Progenitor cell of endocrine pancreas (in vitro differentiated cells): ENCODE measurements around the gene TCF7. TPM values are rescaled to one million over a fixed set of nuclear protein-coding genes. Genes with fewer than 3 reads are reported as not detected.

Experiments used
- DNase-seq: peaks from one replicate; pipeline ENCODE4 v3.0.0; 2021; ENCODE audit warnings: low spot score; ENCODE audit not compliant: unreplicated experiment
- H3K27ac Mint-ChIP-seq: 2 replicates; pipeline ENCODE4 v1.8.0; 2021; ENCODE audit warnings: mild to moderate bottlenecking, moderate library complexity, mixed read lengths
- H3K27me3 Mint-ChIP-seq: 2 replicates; pipeline ENCODE4 v1.8.0; 2021; ENCODE audit warnings: mixed read lengths
- H3K36me3 Mint-ChIP-seq: 2 replicates; pipeline ENCODE4 v1.8.0; 2022; ENCODE audit warnings: mixed read lengths; ENCODE audit not compliant: insufficient read depth
- H3K4me1 Mint-ChIP-seq: 2 replicates; pipeline ENCODE4 v1.8.0; 2021; ENCODE audit warnings: low read depth, mixed read lengths
- H3K4me3 Mint-ChIP-seq: 2 replicates; pipeline ENCODE4 v1.8.0; 2021; ENCODE audit warnings: low read depth, mild to moderate bottlenecking, moderate library complexity, mixed read lengths
- H3K9me3 Mint-ChIP-seq: 2 replicates; pipeline ENCODE4 v1.8.0; 2021; ENCODE audit warnings: low read depth, mixed read lengths
- total RNA-seq: library from RNA; stranded (reverse); gene quantifications from 2 replicates; pipeline ENCODE4 v1.2.1, GENCODE V29; 2021
- TF ChIP-seq, protein P1 (sequence below): fragments of 200-600 bp; sonication (generic); IDR thresholded peaks from one replicate; pipeline ENCODE4 v1.5.0; 2021; ENCODE audit warnings: antibody characterized with exemption, mild to moderate bottlenecking; ENCODE audit not compliant: unreplicated experiment

The TCF7 gene
- total RNA-seq, 1 donor from 2014 or later, result 14.4 TPM

GRCh38 chr5:134086225-134086942 is 28.1 kb upstream of the TCF7 start:
- Mint-ChIP-seq H3K36me3 (no peaks in the 10 kb centered on the region), H3K9me3 (no peaks in the 10 kb centered on the region), H3K27ac (no peak overlapping the region), H3K4me1 (peaks cover 2% of the 10 kb centered on the region), H3K27me3 (peaks cover 10% of the 10 kb centered on the region), H3K4me3 (no peak overlapping the region)
- no peak for DNase-seq
- TF ChIP-seq, protein P1, sequence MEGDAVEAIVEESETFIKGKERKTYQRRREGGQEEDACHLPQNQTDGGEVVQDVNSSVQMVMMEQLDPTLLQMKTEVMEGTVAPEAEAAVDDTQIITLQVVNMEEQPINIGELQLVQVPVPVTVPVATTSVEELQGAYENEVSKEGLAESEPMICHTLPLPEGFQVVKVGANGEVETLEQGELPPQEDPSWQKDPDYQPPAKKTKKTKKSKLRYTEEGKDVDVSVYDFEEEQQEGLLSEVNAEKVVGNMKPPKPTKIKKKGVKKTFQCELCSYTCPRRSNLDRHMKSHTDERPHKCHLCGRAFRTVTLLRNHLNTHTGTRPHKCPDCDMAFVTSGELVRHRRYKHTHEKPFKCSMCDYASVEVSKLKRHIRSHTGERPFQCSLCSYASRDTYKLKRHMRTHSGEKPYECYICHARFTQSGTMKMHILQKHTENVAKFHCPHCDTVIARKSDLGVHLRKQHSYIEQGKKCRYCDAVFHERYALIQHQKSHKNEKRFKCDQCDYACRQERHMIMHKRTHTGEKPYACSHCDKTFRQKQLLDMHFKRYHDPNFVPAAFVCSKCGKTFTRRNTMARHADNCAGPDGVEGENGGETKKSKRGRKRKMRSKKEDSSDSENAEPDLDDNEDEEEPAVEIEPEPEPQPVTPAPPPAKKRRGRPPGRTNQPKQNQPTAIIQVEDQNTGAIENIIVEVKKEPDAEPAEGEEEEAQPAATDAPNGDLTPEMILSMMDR, result no peak

GRCh38 chr5:134086943-134087305 is 27.6 kb upstream of the TCF7 start:
- H3K27me3 Mint-ChIP-seq, result peaks cover 10% of the 10 kb centered on the region
- H3K36me3 Mint-ChIP-seq, result no peaks in the 10 kb centered on the region
- H3K27ac Mint-ChIP-seq, result no peak overlapping the region
- no peaks in the 10 kb centered on the region for H3K9me3 Mint-ChIP-seq
- TF ChIP-seq, protein P1, result no peak
- no peak overlapping the region for H3K4me3 Mint-ChIP-seq
- H3K4me1 Mint-ChIP-seq, result peaks cover 2% of the 10 kb centered on the region
- DNase-seq, result no peak

GRCh38 chr5:134088291-134088690 is 26.2 kb upstream of the TCF7 start:
- peaks cover 3% of the 10 kb centered on the region for H3K4me1 Mint-ChIP-seq
- H3K36me3 Mint-ChIP-seq, result no peaks in the 10 kb centered on the region
- H3K27ac Mint-ChIP-seq, result no peak overlapping the region
- peaks cover 10% of the 10 kb centered on the region for H3K27me3 Mint-ChIP-seq
- H3K4me3 Mint-ChIP-seq, result no peak overlapping the region
- TF ChIP-seq, protein P1, result no peak
- H3K9me3 Mint-ChIP-seq, result no peaks in the 10 kb centered on the region
- DNase-seq, result no peak

- Mint-ChIP-seq H3K4me1 (peaks cover 1% of the 10 kb centered on the region), H3K27ac (no peak overlapping the region), H3K27me3 (peaks cover 10% of the 10 kb centered on the region), H3K36me3 (no peaks in the 10 kb centered on the region), H3K4me3 (no peak overlapping the region), H3K9me3 (no peaks in the 10 kb centered on the region)
- DNase-seq, result no peak
- TF ChIP-seq, protein P1, result no peak
Measured at GRCh38 chr5:134088994-134089560, 25.4 kb upstream of the TCF7 start.

DNA sequence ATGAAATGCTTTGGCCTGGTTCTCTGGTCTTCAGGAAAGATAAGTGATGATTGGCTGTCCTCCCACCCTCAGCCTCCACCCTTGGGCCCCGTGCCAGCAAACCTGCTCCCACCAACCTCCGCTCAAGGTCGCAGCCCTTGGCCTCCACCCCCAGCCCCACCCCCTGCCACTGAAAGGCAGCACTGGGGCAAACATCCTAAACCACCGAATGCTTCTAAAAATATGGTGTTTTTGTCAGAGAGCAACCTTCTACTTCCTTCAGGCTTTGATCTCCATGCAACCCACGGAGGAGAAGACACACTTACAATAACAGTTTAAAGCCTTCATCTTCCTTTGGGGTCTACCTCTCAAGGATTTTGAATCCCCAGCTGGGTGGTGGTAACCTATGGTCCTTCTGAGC is 24.0 kb upstream of the TCF7 start:
- Mint-ChIP-seq H3K4me1 (peaks cover 1% of the 10 kb centered on the region), H3K27me3 (peaks cover 10% of the 10 kb centered on the region), H3K9me3 (no peaks in the 10 kb centered on the region), H3K4me3 (no peak overlapping the region), H3K36me3 (no peaks in the 10 kb centered on the region), H3K27ac (no peak overlapping the region)
- DNase-seq, result no peak
- TF ChIP-seq, protein P1, result no peak
